ENCODE measurements around the gene CPLX3. TPM values are rescaled to one million over a fixed set of nuclear protein-coding genes. Genes with fewer than 3 reads are reported as not detected.

The CPLX3 gene
- total and polyA plus RNA-seq, 2 of the 8 experiments (the other 6 are each of a cell fraction or from before 2014, with no cell fraction given) = 0.17 TPM; not detected in 1

- H3K4me2 ChIP-seq (ENCODE audit: insufficient read depth in 1 of 2, low read depth in 2 of 2, low read length in 2 of 2) = no peak overlapping the region
- CTCF ChIA-PET (ENCODE audit: partially characterized antibody) = interaction anchor here (0.6 to 53.7 kb wide), 31 partner anchors 8 to 173 kb away, joined by 3 to 1439 read pairs (median 6); partner anchors contain the start of genes CLK3, CPLX3, CSK and LMAN1L
Observed at GRCh38 chr15:74798388-74799254, 27.8 kb upstream of the CPLX3 start.

More at GRCh38 chr15:74798388-74799254, 27.8 kb upstream of the CPLX3 start:
- no peaks in the 10 kb centered on the region for H3K23me2 ChIP-seq (ENCODE audit: low read depth, low read length)
- H2BK20ac ChIP-seq (ENCODE audit: low read length) = no peak overlapping the region
- peak overlapping the region; percentile 57; the same call in 1 of the 2 replicates for H4K8ac ChIP-seq (ENCODE audit: extremely low read depth, insufficient read depth, low read length)
- H3K18ac ChIP-seq (ENCODE audit: extremely low read depth, low read length) = no peak overlapping the region
- POLR2A ChIA-PET (ENCODE audit: partially characterized antibody) = interaction anchor here (0.7 to 3.6 kb wide), 7 partner anchors 11 to 125 kb away, joined by 3 to 20 read pairs (median 3); partner anchors contain the start of gene MPI
- H3K27ac ChIP-seq (ENCODE audit: low read depth, low read length) = no peak overlapping the region
- 95% methylated on average over 25 of the region's 25 CpGs; no CpG with 5 or more reads in 1 of the 2 experiments for WGBS, 2 experiments (ENCODE audit: extremely low coverage in 1 of 2, insufficient coverage in 1 of 2, insufficient read length in 1 of 2, insufficient replicate concordance in 2 of 2, low coverage in 1 of 2, low lambda C conversion rate in 2 of 2, missing lambda C conversion rate in 1 of 2)
- no peaks in the 10 kb centered on the region for H3K27me3 ChIP-seq (replicated peaks in 1 of 4; ENCODE audit: control insufficient read depth in 3 of 4, extremely low read depth in 1 of 4, insufficient read depth in 3 of 4, low read length in 3 of 4)
- no peak overlapping the region for H2BK120ac ChIP-seq (replicated peaks; ENCODE audit: low read depth, low read length)
- H3K56ac ChIP-seq (replicated peaks; ENCODE audit: insufficient read length, low read depth, low read length) = no peak overlapping the region
- H3K79me2 ChIP-seq (ENCODE audit: control insufficient read depth in 1 of 2, insufficient read depth in 2 of 2, low read length in 2 of 2) = no peaks in the 10 kb centered on the region
- no peak overlapping the region for H2BK15ac ChIP-seq (ENCODE audit: low read length)
- no peaks in the 10 kb centered on the region for H3K9me3 ChIP-seq (ENCODE audit: insufficient read depth in 2 of 2, low read depth in 1 of 2, low read length in 1 of 2)
- peaks cover 8 to 21% of the 10 kb centered on the region in 2 experiments for H4K20me1 ChIP-seq (replicated peaks in 1 of 2; ENCODE audit: control insufficient read depth in 1 of 2, insufficient read depth in 2 of 2, low read length in 2 of 2)
- H3K79me1 ChIP-seq (ENCODE audit: low read depth, low read length) = 0 out of 2 replicates have a peak, but pooled peaks cover 2% of the 10 kb centered on the region
- H3K23ac ChIP-seq (ENCODE audit: insufficient read length) = no peak overlapping the region
- no peak overlapping the region for H2AFZ ChIP-seq (ENCODE audit: low read length)
- peaks cover 0 to 14% (median 0%) of the 10 kb centered on the region in 4 experiments; a peak in 1 of 8 replicates for H3K36me3 ChIP-seq (ENCODE audit: control insufficient read depth in 2 of 4, insufficient read depth in 4 of 4, low read length in 3 of 4)
- H4K5ac ChIP-seq (ENCODE audit: insufficient read length, low read depth, low read length) = no peak overlapping the region
- TF ChIP-seq CTCF (IDR thresholded peaks at IDR 0.05; ENCODE audit: control extremely low read depth in 1 of 3, insufficient read depth in 1 of 3, low read depth in 1 of 3, low read length in 3 of 3) (peak in 1 of 3 experiments; percentile 5; a peak in 2 of 4 replicates), CHD1 (IDR thresholded peaks at IDR 0.05; ENCODE audit: low read depth, low read length) (no peak)
- H3K4ac ChIP-seq (replicated peaks; ENCODE audit: insufficient read length, low read depth, low read length) = no peak overlapping the region
- no peak overlapping the region for H3K9ac ChIP-seq (replicated peaks in 1 of 4; ENCODE audit: extremely low read depth in 1 of 4, low read depth in 3 of 4, low read length in 3 of 4)
- no peak for FAIRE-seq
- H2BK5ac ChIP-seq (ENCODE audit: low read depth, low read length) = 0 out of 2 replicates have a peak overlapping the region, but pooled peaks have one; percentile 8
- no peak overlapping the region for H3K4me3 ChIP-seq (ENCODE audit: extremely low read depth in 1 of 4, insufficient read depth in 2 of 4, low read depth in 3 of 4, low read length in 4 of 4)
- no peak for DNase-seq (ENCODE audit: low read depth in 1 of 2, low spot score in 2 of 2)
- peaks cover 0 to 5% (median 2%) of the 10 kb centered on the region in 4 experiments; a peak in 3 of 7 replicates for H3K4me1 ChIP-seq (replicated peaks in 1 of 4; ENCODE audit: control insufficient read depth in 3 of 4, insufficient read depth in 4 of 4, low read length in 3 of 4)
- H3K14ac ChIP-seq (ENCODE audit: insufficient read length) = no peak overlapping the region
- H4K91ac ChIP-seq (replicated peaks; ENCODE audit: insufficient read length, low read length) = no peak overlapping the region
- H2AK5ac ChIP-seq (ENCODE audit: low read depth, low read length) = no peak overlapping the region
- no peak overlapping the region for H2BK12ac ChIP-seq (ENCODE audit: low read depth, low read length)

All from H1 (cell line).